ENCODE results near the gene TBC1D1.
A peak's percentile ranks its signal among the peaks of the same experiment; 100 is the strongest.

Gene TBC1D1

DNA sequence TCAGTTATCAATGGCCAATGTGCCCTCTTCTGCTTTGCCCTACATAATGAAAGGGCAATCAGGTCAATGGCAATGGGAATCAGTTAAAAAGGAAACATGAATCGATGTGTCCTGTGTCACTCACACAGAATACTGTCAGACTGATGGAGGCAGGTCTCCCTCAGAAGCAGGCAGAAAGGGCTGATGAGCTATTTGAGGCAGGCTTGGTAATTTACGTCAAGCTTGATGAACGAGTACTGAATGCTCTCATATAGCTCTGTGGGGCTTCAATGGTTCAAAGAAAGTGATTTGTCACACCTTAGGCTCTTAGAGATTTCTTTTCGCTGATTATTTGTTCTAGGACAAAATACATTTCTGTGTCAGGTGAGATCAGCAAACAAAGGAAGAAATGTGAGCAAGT is 22.6 kb upstream of the TBC1D1 start:
- H3K4me3 ChIP-seq (ENCODE audit: low read depth, low read length) = no peak overlapping the region
- DNase-seq (ENCODE audit: low read depth) = no peak
- in situ Hi-C loops (cut with HindIII; ENCODE audit: low sequenced_read_pairs) = no loop called here
- TF ChIP-seq, protein P1, sequence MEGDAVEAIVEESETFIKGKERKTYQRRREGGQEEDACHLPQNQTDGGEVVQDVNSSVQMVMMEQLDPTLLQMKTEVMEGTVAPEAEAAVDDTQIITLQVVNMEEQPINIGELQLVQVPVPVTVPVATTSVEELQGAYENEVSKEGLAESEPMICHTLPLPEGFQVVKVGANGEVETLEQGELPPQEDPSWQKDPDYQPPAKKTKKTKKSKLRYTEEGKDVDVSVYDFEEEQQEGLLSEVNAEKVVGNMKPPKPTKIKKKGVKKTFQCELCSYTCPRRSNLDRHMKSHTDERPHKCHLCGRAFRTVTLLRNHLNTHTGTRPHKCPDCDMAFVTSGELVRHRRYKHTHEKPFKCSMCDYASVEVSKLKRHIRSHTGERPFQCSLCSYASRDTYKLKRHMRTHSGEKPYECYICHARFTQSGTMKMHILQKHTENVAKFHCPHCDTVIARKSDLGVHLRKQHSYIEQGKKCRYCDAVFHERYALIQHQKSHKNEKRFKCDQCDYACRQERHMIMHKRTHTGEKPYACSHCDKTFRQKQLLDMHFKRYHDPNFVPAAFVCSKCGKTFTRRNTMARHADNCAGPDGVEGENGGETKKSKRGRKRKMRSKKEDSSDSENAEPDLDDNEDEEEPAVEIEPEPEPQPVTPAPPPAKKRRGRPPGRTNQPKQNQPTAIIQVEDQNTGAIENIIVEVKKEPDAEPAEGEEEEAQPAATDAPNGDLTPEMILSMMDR (IDR thresholded peaks at IDR 0.05; ENCODE audit: low read depth, low read length, missing control alignments) = no peak

- no peak for DNase-seq (ENCODE audit: low read depth)
- in situ Hi-C loops (cut with HindIII; ENCODE audit: low sequenced_read_pairs) = no loop called here
- TF ChIP-seq, protein P1 (IDR thresholded peaks at IDR 0.05; ENCODE audit: low read depth, low read length, missing control alignments) = no peak
- no peak overlapping the region for H3K4me3 ChIP-seq (ENCODE audit: low read depth, low read length)
Observed at GRCh38 chr4:37872310-37872988, 18.4 kb upstream of the TBC1D1 start.

GRCh38 chr4:37873386-37873785 is 17.5 kb upstream of the TBC1D1 start:
- peak; percentile 32 for DNase-seq (ENCODE audit: low read depth)
- no peak overlapping the region for H3K4me3 ChIP-seq (ENCODE audit: low read depth, low read length)
- in situ Hi-C loops (cut with HindIII; ENCODE audit: low sequenced_read_pairs) = no loop called here
- TF ChIP-seq, protein P1 (IDR thresholded peaks at IDR 0.05; ENCODE audit: low read depth, low read length, missing control alignments) = no peak

DNA sequence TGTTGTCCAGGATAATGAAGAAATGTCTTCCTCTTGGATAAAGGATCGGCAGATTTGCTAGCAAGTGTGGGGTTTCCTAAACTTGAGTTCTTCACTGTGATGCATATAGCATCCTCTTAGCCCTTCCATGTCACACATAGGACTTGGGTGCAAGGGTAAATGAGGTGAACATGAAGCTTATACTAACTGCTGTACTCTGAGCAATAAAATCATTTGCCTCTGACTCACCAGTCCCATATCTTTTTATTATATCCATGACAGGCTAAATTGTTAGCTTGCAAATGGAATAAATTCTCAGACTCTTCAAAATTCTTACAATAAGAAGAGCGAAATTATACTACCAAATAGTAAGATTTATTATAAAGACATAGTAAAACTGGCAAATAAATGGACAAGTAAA is 14.7 kb upstream of the TBC1D1 start:
- in situ Hi-C loops (cut with HindIII; ENCODE audit: low sequenced_read_pairs) = no loop called here
- TF ChIP-seq, protein P1 (IDR thresholded peaks at IDR 0.05; ENCODE audit: low read depth, low read length, missing control alignments) = no peak
- DNase-seq (ENCODE audit: low read depth) = no peak
- H3K4me3 ChIP-seq (ENCODE audit: low read depth, low read length) = no peak overlapping the region

GRCh38 chr4:37879365-37879764 is 11.5 kb upstream of the TBC1D1 start:
- in situ Hi-C loops (cut with HindIII; ENCODE audit: low sequenced_read_pairs) = no loop called here
- H3K4me3 ChIP-seq (ENCODE audit: low read depth, low read length) = no peak overlapping the region
- no peak for DNase-seq (ENCODE audit: low read depth)
- TF ChIP-seq, protein P1 (IDR thresholded peaks at IDR 0.05; ENCODE audit: low read depth, low read length, missing control alignments) = no peak

GRCh38 chr4:37881811-37882210 is 9.1 kb upstream of the TBC1D1 start:
- DNase-seq (ENCODE audit: low read depth) = no peak
- in situ Hi-C loops (cut with HindIII; ENCODE audit: low sequenced_read_pairs) = no loop called here
- TF ChIP-seq, protein P1 (IDR thresholded peaks at IDR 0.05; ENCODE audit: low read depth, low read length, missing control alignments) = no peak
- H3K4me3 ChIP-seq (ENCODE audit: low read depth, low read length) = no peak overlapping the region

Data from astrocyte of the cerebellum (primary cell).